Glomerular visceral epithelial cell (primary cell): ENCODE results near the gene HSPA12A.
A peak's percentile ranks its signal among the peaks of the same experiment; 100 is the strongest.

Source experiments
- DNase-seq: peaks from one replicate; pipeline ENCODE4 v3.0.0-alpha.2; 2016; ENCODE audit errors: extremely low spot score

The HSPA12A gene

DNA sequence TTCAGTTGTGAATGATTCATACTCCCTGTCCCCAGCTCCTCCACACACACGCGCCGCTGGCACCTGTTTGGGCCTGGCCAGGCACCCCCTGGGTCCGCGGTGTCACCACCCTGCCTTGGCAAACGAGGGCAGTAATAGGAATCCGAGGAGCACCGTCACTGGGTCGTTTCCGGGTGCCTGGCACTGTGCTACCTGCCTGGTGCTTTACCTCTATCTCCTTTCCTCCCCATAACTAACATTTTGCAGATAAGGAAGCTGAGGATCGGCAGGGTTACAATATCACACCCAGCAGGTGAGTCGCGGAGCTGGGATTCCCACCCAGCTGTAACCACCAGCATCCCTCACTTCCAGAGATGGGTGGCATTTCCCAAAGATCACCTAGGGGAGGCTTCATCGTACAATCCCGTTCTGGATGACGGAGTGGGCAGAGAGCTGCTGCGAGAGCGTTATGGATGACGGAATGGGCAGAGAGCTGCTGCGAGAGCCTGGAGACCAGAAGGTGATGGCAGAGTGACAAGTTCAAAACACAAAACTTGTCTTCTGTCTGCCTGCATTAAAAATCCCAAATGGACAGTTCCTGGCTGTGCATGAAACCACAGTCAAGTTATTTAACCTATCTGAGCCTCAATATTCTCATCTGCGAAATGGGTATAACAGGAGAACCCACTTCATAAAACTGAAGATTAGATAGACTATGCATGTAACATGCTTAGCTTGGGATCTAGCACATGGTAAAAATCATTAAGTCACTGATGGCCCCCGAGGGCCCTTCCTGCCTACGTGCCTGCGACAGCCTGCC is 1.1 kb upstream of the HSPA12A start:
- no peak for DNase-seq

DNA sequence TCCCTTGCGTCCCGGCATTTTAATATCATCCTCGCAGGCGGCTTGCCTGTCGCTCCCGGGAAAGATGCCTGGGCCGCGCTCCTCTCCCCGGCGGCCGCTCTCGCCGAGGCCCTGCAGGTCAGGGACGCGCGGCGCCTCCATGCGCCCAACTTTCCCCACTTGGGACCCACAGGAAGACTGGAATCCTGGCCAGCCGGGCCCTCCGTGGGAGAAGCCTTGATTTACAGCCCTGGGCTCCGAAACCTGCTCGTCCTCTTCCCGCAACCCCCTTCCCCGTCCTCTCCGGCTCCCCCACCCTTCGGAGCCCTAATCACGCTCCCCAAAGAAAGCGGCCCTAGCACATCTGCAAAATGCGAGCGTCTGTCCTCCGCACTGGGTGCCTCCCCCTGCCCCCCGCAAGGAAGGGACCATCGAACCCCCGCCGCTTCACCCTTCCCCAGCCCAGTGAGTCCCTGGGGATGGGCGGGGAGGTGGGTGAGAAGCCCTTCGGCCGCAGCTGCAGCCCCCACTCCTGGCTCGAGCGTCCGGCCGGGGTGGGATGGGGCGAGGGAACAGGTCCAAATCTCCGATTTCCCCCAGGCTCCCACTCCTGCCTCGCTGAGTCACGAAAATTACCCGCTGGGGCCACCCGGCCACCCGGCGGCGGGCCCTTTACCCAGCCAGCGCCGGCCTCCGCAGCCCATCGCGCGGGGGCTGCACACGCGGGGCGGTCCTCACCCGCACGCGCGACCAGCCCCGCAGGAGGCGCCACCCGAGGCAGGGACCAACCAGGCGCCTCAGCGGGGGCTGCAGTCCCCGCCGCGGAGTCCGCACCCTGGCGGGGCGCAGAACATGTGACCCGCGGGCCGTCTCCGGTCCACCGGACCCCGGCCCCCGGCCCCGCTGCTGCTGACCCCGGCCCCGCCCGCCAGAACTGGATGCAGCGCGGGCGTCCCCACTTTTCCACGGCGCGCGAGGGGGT is 695 bp downstream of the HSPA12A start:
- DNase-seq = peak; percentile 11

- no peak for DNase-seq
These were observed 1.4 kb downstream of the HSPA12A start for GRCh38 chr10:116740971-116741370.

- no peak for DNase-seq
These were observed 4.0 kb downstream of the HSPA12A start for GRCh38 chr10:116738339-116738738.

DNA sequence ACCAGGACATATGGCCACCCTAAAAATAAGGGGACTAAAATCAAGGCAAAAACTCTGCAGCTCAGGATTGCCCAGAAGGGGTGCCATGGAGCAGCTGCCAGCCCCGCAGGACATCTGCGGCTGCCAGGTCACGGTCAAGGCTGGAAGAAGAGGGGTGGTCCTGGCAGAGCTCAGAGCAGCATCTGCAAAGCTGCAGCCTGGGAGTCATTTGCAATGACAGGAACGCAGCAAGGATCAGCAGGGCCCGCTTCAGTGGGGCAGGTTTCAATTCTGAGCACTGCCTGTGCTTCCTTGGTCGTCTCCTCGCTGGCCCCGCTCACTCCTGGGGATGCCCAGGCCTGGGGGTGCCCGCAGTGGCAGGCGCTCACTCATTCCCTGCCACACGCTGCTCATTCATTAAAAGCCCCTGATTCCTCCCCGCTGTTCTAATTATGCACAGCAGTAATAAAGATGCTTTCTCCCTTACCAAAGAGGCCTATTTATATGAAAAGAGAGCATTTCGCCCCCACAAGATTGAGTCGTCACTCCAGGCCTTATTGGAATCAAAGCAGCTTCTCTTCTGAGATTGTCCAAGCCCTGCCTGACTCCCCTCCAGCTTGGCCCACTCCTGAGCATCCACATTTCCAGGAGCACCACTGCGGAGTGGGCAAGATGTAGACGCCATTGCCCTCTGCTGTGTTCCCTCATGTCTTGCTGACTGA is 4.6 kb downstream of the HSPA12A start:
- DNase-seq = no peak

- no peak for DNase-seq
These were observed 8.8 kb downstream of the HSPA12A start for GRCh38 chr10:116733566-116733965.

DNA sequence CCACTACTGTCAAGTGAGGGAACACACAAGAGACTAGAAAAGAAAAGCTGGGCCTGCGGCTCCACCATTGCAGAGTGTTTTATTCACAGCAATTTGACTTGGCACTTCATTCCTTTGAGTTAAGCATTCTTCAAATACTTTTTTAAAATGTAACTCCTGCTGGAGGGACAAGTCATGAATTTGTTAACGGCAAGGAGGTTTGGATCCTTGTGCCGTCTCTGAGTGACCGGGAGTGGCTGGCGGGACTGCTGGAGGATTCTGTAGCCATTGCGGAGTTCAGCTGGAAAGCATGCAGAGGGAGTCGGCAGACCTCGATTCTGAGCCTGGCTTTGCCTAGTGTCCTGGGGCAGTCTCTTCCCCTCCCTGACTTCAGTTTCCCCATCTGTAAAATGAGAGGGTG is 9.8 kb downstream of the HSPA12A start:
- no peak for DNase-seq

DNA sequence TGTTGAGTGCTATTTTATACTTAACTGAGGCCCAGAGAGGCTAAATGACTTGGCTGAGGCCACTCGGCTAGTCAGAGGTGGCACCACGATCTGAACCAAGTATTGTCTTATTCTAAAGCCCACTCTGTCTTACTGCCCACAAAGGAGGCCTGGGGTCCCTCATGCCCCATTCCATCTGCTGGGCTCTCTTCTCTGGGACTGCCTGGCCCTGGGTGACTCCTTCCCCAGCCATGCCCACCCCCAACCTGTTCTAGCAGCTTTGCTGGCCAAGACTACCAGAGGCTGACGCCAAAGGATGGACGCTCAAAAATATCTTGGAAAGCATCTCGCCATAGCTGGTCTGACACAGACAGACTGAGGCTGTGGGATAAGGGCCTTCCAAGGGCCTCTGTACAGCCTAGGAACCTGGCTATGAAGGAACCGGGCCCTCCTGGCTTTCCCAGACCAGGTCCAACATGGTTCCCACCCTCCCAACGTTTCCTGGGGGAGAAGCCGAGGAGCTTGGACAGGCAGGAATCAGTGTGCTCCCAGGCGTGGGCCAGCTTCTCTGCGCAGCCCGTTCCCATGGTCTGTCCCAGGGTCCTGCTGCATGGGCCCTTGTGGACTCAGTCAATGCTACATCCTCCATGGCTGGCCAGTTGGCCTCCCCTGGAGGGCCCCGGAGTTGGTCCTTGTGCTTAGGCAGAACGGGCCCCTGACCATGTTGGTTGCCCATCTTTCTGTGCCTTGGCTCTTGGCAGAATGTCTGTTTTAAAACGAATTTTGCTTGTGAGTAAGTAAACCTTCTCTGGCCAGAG is 11.7 kb downstream of the HSPA12A start:
- DNase-seq = no peak

DNA sequence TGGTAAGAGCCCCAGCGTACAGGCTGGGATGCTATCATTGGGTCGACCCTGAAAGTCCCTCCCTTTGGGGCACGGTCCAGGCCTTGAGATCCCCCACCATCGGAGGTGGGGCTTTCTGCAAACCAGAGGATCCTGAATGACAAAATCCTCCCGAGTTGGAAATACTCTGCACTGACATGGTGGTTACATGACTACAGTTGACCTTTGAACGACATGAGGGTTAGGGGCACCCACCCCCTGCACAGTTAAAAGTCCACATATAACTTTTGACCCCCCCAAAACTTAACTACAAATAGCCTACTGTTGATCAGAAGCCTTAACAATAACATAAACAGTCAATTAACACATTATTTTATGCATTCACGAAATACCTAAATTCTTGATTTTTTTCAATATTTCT is 13.1 kb downstream of the HSPA12A start:
- no peak for DNase-seq

GRCh38 chr10:116728526-116729096 is 13.8 kb downstream of the HSPA12A start:
- peak; percentile 66 for DNase-seq

DNA sequence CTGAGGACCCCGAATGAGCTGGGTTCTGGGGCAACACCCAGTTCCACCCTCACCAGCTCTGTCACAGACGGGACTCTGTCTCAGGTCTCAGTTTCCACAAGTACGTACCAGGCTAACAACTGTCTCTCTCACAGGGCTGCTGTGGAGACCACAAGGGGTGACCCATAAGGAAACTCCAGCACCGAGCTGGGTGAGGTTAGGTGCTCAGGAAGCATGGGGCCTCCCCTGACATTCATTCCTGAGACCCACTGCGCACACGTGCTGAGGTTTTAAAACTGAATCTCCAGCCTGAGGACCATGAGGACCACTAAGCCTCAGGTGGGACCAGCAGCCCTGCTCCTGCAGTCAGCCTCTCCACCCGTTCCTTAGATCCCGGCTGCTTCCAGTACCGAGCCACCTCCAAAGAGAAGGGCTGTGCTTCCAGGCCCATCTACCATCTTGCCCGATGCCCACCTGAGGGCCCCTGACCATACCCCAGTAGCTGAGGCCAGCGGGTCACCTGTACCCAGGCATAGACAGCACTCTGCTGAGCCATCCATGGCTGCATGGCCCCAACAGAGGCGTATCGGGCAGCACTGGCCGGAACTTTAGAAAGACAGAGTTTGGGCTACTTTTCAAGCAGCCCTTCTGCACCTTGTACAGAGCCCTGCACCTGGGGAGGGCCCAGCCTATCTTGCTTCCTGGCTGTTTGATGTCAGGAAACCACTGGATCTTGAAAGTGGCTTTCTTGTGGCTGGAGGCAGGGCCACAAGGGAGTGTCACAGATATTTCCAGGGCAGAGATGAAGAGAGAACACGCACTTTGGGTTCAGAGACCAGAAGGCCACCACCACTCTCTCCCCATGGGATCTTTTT is 18.7 kb downstream of the HSPA12A start:
- no peak for DNase-seq

DNA sequence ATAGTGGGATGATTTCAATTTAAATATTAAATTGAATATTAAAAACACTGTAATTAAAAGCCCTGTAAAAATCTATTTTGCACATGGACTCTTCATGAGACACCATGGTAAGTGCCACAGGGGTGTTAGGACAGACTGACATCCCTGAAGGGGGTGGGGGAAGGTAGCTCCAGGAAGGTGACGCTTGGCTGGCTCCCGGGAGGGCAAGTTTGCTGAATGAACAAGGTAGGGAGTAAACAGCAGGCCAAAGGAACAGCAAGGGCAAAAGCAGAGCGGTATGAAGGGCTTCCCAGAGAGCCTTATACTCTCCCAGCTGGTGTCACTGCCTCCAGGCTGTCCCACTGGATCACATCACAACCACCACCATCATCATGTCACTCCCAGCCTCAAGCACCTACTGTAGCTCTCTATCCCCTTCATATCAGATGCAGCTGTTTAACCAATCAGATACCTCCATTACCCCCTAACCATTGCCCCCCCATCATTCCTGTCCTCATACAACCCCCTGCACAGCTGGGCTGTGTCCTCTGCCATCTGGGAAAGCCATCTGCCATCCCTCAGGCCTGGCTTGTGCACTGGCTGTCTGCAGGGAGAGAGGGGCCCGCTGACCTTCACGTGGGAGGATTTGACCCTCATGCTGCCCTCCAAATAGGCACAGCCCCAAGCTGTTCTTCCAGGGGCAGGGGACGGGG is 19.5 kb downstream of the HSPA12A start:
- peak; percentile 21 for DNase-seq

- DNase-seq = peak; percentile 92
These were observed 20.6 kb downstream of the HSPA12A start for GRCh38 chr10:116721547-116722392.

DNA sequence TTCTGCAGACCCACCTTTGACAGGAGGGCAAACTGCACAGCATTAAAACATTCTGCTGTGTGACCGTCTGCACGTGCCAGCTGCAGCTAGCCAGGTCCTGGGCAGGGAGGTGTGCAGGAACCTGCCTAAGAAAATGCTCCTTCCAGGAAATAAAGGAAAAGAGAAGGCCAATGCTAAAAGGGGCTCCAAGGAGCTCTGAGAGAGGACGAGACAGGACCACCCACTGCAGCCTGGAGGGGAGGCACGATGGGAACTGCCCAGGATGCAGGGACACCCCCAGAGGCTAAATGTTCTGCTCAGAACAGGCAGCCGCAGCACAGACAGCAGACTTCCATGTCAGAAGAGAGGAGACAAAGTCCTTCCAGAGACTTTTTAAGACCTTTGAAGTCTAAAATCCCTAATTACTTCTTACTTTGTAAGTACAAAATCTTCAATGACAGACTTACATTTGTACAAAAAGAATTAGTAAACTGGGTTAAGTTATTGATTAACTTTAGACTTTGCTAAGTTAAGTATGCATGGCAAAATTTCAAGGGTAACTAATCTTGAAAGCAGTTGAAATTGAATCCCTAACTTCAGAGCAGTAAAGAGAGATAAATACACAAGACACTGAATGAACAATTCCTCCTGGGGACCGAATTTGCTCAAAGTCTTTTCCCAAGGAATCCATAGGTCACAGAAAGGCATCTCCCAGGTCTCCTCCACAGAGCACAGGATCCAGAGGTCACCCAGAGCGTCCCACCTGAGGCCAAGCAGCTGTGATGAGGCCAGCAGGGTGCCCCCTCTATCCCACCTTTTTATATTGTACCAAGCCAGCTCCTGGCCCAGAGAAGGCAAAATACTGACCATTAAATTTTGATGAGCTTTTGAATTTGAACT is 21.5 kb downstream of the HSPA12A start:
- DNase-seq = peak; percentile 14

GRCh38 chr10:116720241-116720643 is 22.1 kb downstream of the HSPA12A start:
- peak; percentile 36 for DNase-seq

GRCh38 chr10:116719804-116720203 is 22.6 kb downstream of the HSPA12A start:
- no peak for DNase-seq

DNA sequence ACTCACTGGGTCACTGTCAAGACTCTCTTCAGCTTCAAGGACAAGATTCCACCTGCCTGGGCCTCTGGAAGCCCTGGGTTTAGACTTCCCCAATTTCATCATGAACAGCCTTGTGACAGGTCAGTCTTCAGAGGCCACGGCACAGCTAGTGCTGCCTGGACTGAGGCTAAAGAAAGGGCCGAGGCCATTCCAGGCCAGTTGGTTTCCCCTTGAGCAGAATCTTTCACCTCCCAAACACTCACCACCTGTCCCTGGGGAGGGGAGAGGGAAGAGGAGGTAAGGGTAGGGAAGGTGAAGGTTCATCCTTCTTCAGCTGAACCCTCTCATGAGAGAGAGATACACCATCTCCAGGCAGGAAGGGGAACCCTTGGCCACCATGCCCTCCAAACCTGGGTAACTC is 24.3 kb downstream of the HSPA12A start:
- no peak for DNase-seq
